GM18517 (cell line): ENCODE measurements around the gene FIZ1.

Experiments
- ATAC-seq: cut with Tn5 transposase; IDR thresholded peaks from one replicate; pipeline ENCODE4 v1.9.1; 2021; ENCODE audit warnings: mild to moderate bottlenecking, moderate library complexity; ENCODE audit not compliant: unreplicated experiment

Gene FIZ1

GRCh38 chr19:55613930-55614710 lies 14.8 kb upstream of the FIZ1 start:
- no peak for ATAC-seq

GRCh38 chr19:55613396-55613795 lies 14.1 kb upstream of the FIZ1 start:
- no peak for ATAC-seq

GRCh38 chr19:55611983-55612645 lies 12.8 kb upstream of the FIZ1 start:
- ATAC-seq: no peak

- ATAC-seq: no peak
These were observed 12.1 kb upstream of the FIZ1 start for GRCh38 chr19:55611300-55611982.

GRCh38 chr19:55609326-55609725 lies 10.0 kb upstream of the FIZ1 start:
- ATAC-seq: no peak

- ATAC-seq: no peak
These were observed 7.5 kb upstream of the FIZ1 start for GRCh38 chr19:55606817-55607216.

GRCh38 chr19:55606471-55606787 lies 7.1 kb upstream of the FIZ1 start:
- ATAC-seq: no peak

GRCh38 chr19:55605637-55606470 lies 6.5 kb upstream of the FIZ1 start, which contains the start of gene ZNF865:
ZNF865 (plus strand) TSS chr19:55605647; CDS start chr19:55613619, 7,972 bp downstream.
- ATAC-seq: no peak

GRCh38 chr19:55605207-55605636 lies 5.9 kb upstream of the FIZ1 start:
- peak; percentile 56 for ATAC-seq

- ATAC-seq: no peak
These were observed 4.4 kb upstream of the FIZ1 start for GRCh38 chr19:55603581-55604292.

GRCh38 chr19:55603115-55603514 lies 3.8 kb upstream of the FIZ1 start:
- no peak for ATAC-seq

GRCh38 chr19:55602104-55603001 lies 3.0 kb upstream of the FIZ1 start:
- ATAC-seq: no peak

GRCh38 chr19:55601084-55601483 lies 1.8 kb upstream of the FIZ1 start:
- no peak for ATAC-seq

- ATAC-seq: no peak
These were observed 1.3 kb upstream of the FIZ1 start for GRCh38 chr19:55600662-55601028.

- ATAC-seq: peak; percentile 45
These were observed 735 bp upstream of the FIZ1 start, which contains the start of gene ZNF524 for GRCh38 chr19:55599842-55600661. ZNF524 (plus strand) TSS chr19:55600288; CDS start chr19:55602113, 1,825 bp downstream.

- peak; percentile 45 for ATAC-seq
These were observed 424 bp downstream of the FIZ1 start for GRCh38 chr19:55598719-55599467.

GRCh38 chr19:55598034-55598433 lies 1.3 kb downstream of the FIZ1 start:
- no peak for ATAC-seq

- no peak for ATAC-seq
These were observed 1.8 kb downstream of the FIZ1 start for GRCh38 chr19:55597501-55597921.
